ENCODE measurements around the gene APOL1.
A peak's percentile ranks its signal among the peaks of the same experiment; 100 is the strongest.
"Not testable (repeated sequence)": the region's sequence is repeated elsewhere in the genome, so short reads cannot be mapped to it uniquely, and the experiment has no call there.

Gene APOL1

DNA sequence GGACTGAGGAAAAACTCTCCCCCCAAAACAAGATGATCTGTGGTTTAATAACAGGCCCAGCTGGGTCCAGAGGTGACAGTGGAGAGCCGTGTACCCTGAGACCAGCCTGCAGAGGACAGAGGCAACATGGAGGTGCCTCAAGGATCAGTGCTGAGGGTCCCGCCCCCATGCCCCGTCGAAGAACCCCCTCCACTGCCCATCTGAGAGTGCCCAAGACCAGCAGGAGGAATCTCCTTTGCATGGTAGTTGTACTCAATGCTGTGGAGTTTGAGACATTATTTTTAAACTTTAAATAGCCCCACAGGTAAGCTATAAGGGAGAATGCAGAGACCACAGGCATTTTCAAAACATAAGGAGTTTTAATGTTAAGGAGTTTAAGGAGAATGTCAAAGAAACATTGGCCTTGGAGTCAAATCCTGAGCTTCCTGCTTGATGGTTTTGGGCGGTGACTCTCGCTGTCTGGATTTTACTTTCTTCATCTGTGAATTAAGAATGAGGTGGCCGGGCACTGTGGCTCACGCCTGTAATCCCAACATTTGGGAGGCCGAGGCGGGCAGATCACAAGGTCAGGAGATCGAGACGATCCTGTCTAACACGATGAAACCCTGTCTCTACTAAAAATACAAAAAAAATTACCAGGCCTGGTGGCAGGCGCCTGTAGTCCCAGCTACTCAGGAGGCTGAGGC lies 6.8 kb downstream of the APOL1 start:
- H3K4me3 ChIP-seq (replicated peaks in 1 of 2; ENCODE audit: low read depth in 2 of 2, low read length in 2 of 2) = no peak overlapping the region
- DNase-seq (ENCODE audit: low read depth in 2 of 2) = no peak
- TF ChIP-seq, protein P1, sequence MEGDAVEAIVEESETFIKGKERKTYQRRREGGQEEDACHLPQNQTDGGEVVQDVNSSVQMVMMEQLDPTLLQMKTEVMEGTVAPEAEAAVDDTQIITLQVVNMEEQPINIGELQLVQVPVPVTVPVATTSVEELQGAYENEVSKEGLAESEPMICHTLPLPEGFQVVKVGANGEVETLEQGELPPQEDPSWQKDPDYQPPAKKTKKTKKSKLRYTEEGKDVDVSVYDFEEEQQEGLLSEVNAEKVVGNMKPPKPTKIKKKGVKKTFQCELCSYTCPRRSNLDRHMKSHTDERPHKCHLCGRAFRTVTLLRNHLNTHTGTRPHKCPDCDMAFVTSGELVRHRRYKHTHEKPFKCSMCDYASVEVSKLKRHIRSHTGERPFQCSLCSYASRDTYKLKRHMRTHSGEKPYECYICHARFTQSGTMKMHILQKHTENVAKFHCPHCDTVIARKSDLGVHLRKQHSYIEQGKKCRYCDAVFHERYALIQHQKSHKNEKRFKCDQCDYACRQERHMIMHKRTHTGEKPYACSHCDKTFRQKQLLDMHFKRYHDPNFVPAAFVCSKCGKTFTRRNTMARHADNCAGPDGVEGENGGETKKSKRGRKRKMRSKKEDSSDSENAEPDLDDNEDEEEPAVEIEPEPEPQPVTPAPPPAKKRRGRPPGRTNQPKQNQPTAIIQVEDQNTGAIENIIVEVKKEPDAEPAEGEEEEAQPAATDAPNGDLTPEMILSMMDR (IDR thresholded peaks at IDR 0.05; ENCODE audit: low read depth, low read length) = no peak

DNA sequence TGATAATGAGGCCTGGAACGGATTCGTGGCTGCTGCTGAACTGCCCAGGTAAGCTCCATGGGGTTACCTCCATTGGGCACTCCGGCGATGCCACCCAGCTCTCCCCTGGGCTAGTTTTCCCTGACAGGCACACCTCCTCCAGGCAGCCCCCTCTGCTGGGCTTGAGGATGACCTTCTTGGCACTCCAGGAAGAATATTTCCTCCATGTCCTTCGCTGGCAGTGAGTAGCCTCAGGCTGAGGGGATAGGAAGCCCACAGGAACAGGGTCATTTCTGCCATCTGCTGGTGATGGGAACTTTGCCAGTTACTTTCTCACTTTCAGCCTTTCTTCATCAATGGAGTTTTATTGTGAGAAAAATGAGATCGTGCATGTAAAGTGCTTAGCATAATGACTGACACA lies 8.7 kb downstream of the APOL1 start:
- not testable (repeated sequence) for DNase-seq (ENCODE audit: low read depth in 2 of 2); H3K4me3 ChIP-seq (replicated peaks in 1 of 2; ENCODE audit: low read depth in 2 of 2, low read length in 2 of 2)

DNA sequence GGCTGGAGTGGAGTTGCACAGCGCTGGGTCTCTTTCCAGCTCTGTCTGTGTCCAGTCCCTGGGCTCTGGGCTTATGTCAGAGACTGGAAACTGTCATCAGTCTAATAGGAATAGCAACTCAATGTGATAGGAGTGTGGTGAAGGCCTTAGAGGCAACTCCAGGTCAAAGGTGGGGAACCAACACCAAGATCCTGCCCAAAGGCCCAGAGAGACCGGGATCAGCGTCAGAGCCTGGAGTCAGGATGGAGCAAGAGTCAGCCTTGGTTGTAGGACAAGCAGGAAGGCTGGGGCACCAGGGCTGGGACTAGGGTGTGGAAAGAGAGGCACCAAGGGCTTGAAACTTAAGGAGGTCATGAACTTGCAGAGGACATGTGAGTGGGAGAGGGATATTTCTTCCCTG lies 9.4 kb downstream of the APOL1 start:
- H3K4me3 ChIP-seq (replicated peaks in 1 of 2; ENCODE audit: low read depth in 2 of 2, low read length in 2 of 2); DNase-seq (ENCODE audit: low read depth in 2 of 2): not testable (repeated sequence)

DNA sequence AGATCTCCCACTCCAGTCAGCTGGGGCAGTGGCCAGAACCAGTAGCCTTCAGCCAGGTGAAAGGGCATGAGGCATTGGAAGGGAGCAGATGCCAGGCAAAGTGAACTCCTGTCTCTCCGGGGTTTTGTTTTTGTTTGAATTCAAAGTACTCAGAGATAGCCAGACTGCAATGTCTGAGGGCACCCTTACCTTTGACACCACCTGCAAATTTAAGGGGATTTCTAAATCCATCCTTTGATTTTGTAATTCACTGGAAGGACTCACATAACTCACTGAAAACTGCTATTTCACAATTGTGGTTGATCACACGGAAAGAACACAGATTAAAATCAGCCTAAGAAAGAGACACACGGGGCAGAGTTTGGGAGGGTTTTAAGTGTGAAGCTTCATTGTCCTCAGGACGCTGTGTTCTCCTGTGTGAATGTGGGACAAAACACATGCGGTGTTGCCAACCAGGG lies 10.3 kb downstream of the APOL1 start:
- peak; percentile 40 to 61 for DNase-seq (ENCODE audit: low read depth in 2 of 2)
- not testable (repeated sequence) for H3K4me3 ChIP-seq (replicated peaks in 1 of 2; ENCODE audit: low read depth in 2 of 2, low read length in 2 of 2)

DNA sequence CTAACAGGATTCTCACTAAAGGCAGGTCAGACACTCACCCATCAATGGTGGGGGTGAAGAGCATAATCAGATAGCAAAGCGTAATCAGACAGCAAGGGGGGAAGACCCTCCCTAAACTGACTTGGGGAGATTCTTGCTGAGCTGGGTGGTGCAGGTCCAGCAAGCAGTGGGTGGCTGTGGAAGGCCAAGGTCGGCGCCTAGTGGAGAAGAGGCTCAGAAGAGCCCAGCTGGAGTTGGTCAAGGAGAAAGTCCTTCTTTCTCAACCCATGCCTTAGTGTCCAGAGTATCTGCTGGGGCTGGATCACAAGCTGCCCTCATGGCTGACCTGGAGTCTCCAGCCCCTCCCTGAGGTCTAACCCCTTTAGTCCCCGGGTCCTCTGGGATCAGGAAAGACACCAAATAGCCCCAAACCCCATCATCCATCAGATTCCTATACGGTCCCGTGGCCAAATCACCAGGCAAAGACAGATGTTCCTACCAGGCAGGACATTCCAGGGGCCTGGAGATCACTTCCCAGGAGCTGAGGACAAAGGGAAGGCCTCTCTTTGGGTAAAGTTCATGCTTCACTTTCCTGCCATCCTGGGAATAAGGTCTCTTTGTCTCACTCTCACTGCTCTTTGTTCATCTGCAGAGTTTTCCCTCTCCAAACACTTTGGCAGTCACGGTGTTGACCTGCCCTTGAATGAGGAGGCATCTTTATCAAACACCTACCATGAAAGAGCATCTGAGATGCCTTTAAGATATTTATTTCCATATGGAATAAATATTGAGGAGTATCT lies 11.1 kb downstream of the APOL1 start:
- H3K4me3 ChIP-seq (replicated peaks in 1 of 2; ENCODE audit: low read depth in 2 of 2, low read length in 2 of 2); DNase-seq (ENCODE audit: low read depth in 2 of 2): not testable (repeated sequence)

DNA sequence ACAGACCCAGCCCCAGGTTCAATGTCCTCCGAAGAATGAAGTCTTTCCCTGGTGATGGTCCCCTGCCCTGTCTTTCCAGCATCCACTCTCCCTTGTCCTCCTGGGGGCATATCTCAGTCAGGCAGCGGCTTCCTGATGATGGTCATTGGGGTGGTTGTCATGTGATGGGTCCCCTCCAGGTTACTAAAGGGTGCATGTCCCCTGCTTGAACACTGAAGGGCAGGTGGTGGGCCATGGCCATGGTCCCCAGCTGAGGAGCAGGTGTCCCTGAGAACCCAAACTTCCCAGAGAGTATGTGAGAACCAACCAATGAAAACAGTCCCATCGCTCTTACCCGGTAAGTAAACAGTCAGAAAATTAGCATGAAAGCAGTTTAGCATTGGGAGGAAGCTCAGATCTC lies 14.1 kb downstream of the APOL1 start:
- H3K4me3 ChIP-seq (replicated peaks in 1 of 2; ENCODE audit: low read depth in 2 of 2, low read length in 2 of 2) = no peak overlapping the region
- TF ChIP-seq, protein P1 (IDR thresholded peaks at IDR 0.05; ENCODE audit: low read depth, low read length) = no peak
- DNase-seq (ENCODE audit: low read depth in 2 of 2) = no peak

DNA sequence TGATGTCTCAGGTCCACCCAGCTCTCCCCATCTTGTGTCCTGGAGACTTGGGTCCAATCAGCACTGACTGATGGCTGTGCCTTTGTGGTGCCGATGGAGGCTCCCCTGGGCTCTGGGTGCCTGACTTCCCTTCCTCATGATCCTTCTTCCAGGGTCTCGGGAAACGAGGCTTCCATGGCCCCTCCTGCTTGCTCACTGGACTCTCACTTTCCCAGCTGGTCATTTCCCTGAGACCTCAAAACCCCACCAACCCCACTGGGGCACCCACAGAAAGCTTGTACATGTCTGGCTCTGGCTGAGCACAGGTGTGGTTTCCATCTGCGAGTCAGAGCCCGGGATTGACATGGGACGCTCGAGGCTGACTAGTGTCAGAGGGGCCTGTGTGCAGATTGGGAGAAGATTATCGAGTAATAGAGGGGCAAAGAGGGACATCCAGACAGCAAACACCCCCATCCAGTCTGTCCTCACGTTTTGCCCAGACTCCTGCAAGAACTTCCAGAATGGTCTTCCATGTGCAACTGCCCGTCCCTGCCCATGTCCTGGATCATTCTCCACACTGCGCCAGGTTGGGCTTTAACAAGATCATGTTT lies 15.1 kb downstream of the APOL1 start:
- DNase-seq (ENCODE audit: low read depth in 2 of 2) = no peak
- TF ChIP-seq, protein P1 (IDR thresholded peaks at IDR 0.05; ENCODE audit: low read depth, low read length) = no peak

DNA sequence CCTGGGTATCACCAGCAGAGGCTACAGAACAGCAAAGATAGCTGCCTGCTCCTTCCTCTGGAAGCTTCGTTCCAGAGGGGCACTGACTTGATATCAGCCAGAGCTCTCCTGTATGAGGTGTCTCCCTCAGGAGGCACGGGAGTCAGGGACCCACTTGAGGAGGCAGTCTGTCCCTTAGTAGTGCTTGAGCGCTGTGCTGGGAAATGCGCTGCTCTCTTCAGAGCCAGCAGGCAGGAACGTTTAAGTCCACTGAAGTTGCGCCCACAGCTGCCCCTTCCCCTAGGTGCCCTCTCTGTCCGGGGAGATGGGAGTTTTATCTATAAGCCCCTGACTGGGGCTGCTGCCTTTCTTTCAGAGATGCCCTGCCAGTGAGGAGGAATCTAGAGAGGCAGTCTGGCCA lies 18.3 kb downstream of the APOL1 start:
- not testable (repeated sequence) for DNase-seq (ENCODE audit: low read depth in 2 of 2); H3K4me3 ChIP-seq (replicated peaks in 1 of 2; ENCODE audit: low read depth in 2 of 2, low read length in 2 of 2)

More for the DNA sequence above, 15.1 kb downstream of the APOL1 start:
- no peak overlapping the region for H3K4me3 ChIP-seq (replicated peaks in 1 of 2; ENCODE audit: low read depth in 2 of 2, low read length in 2 of 2)

DNA sequence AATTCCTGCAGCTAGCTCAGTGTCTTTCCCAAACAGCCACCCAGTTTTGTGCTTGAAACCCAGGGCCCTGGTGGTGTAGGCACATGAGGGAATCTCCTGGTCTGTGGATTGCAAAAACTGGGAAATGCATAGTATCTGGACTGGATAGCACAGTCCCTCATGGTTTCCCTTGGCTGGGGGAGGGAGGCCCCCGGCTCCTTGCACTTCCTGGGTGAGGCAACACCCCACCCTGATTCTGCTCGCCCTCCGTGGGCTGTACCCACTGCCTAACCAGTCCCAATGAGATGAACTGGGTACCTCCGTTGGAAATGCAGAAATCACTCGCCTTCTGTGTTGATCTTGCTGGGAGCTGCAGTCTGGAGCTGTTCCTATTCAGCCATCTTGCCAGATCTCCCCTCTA lies 19.0 kb downstream of the APOL1 start:
- H3K4me3 ChIP-seq (replicated peaks in 1 of 2; ENCODE audit: low read depth in 2 of 2, low read length in 2 of 2); DNase-seq (ENCODE audit: low read depth in 2 of 2): not testable (repeated sequence)

DNA sequence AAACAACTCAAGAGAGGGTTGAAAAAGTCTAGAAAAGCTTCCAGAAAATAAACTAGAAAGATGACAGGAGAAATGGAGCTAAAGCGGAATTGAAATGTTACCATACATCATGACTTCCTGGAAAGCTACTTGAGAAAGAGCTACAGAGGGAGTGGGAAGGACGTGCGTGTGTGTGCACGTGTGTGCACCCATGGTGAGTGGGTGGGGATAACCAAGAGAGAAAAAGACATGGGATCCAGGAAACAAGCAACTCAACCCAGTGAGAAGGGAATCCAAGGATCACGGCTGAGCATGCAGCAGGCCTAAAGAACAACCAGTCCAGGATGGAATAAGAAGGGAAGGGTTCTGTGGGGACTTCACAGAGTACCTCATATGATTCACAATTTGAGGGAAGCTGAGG lies 21.6 kb downstream of the APOL1 start:
- DNase-seq (ENCODE audit: low read depth in 2 of 2) = no peak
- no peak overlapping the region for H3K4me3 ChIP-seq (replicated peaks in 1 of 2; ENCODE audit: low read depth in 2 of 2, low read length in 2 of 2)
- TF ChIP-seq, protein P1 (IDR thresholded peaks at IDR 0.05; ENCODE audit: low read depth, low read length) = no peak
